ENCODE data around the gene THAP11.

GRCh38 chr16:67801241-67801640, 40.9 kb upstream of the THAP11 start:
- no peak for TF ChIP-seq CTCF (IDR thresholded peaks at IDR 0.05; ENCODE audit: borderline replicate concordance, extremely low read depth, low read length, poor library complexity, severe bottlenecking)
- TF ChIP-seq EZH2 (IDR thresholded peaks at IDR 0.05; ENCODE audit: borderline replicate concordance, low read depth, low read length, severe bottlenecking) = no peak
